ENCODE data around the gene CCDC71L. TPM values are rescaled to one million over a fixed set of nuclear protein-coding genes. Genes with fewer than 3 reads are reported as not detected.

CCDC71L gene
- total and polyA plus RNA-seq, 2 of the 13 experiments (the other 11 are each of a cell fraction or from before 2014, with no cell fraction given): 0.02 TPM; not detected in 1

DNA sequence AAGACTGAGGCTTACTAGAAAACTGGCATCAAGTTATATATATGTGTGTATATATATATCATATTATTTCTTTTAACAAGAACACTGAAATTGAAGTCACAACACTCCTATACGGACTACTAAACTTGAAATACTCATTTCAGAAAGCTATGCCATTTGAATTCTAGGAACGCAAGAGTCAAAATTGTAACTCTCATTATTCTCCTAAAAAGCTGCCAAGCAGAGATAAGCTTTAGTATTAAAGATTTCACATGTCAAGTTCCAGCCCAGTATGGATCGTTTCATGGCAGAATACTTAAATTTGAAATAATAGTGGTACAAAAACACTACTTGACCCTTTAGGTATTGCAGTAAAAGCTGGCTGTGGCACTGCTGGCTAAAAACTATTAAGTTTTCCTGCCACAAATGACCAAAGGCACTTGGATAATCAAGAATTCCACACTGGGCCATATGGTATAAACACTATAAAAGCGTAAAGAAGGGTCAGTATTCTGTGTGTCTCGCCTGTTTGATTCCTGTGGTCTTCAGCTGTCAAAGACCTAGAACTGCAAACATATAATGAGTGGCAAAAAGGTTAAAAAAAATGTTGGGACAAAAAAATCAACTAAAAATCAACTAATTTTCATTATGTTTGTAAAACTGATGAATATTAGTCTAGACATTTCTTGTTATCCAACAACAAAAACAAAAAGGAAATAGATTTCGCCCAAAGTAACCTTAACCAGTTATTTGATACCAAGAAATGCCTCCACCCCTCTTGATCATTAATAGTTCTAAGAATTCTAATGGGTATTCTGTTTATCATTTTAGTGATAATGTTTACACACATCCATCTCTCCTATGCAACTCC, 2.4 kb downstream of the CCDC71L start:
- ChIA-PET POLR2A (no interaction called here), CTCF (ENCODE audit: low intra/inter-chr PET ratio, low total read pairs) (no interaction called here)
- TF ChIP-seq, protein P1, sequence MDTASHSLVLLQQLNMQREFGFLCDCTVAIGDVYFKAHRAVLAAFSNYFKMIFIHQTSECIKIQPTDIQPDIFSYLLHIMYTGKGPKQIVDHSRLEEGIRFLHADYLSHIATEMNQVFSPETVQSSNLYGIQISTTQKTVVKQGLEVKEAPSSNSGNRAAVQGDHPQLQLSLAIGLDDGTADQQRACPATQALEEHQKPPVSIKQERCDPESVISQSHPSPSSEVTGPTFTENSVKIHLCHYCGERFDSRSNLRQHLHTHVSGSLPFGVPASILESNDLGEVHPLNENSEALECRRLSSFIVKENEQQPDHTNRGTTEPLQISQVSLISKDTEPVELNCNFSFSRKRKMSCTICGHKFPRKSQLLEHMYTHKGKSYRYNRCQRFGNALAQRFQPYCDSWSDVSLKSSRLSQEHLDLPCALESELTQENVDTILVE (CRISPR knock-in tag; IDR thresholded peaks at IDR 0.05): no peak
- TF ChIP-seq HNRNPK (IDR thresholded peaks at IDR 0.05; ENCODE audit: low read depth, low read length, poor library complexity, severe bottlenecking): no peak
- no peak for TF ChIP-seq MBNL3 (CRISPR knock-in tag; conservative IDR thresholded peaks at IDR 0.05)
- TF ChIP-seq HDAC6 (IDR thresholded peaks at IDR 0.05; ENCODE audit: low read depth, low read length): no peak
- no peak for TF ChIP-seq ZNF766 (CRISPR knock-in tag; IDR thresholded peaks at IDR 0.05; ENCODE audit: borderline replicate concordance)
- TF ChIP-seq SOX6 (IDR thresholded peaks at IDR 0.05): no peak
- no peak for TF ChIP-seq SOX6 (CRISPR knock-in tag; IDR thresholded peaks at IDR 0.05)
- TF ChIP-seq ATRX (CRISPR knock-in tag; IDR thresholded peaks at IDR 0.05; ENCODE audit: borderline replicate concordance): no peak
- TF ChIP-seq RFXAP (CRISPR knock-in tag; IDR thresholded peaks at IDR 0.05; ENCODE audit: borderline replicate concordance): no peak
- TF ChIP-seq ZNF205 (CRISPR knock-in tag; IDR thresholded peaks at IDR 0.05): no peak
- no peak for TF ChIP-seq STAT5B (CRISPR knock-in tag; IDR thresholded peaks at IDR 0.05)
- no peak overlapping the region for H3K4me2 ChIP-seq (ENCODE audit: low read depth, low read length)
- H3K9ac ChIP-seq (ENCODE audit: insufficient read depth, low read depth, low read length): no peak overlapping the region
- no peak overlapping the region for H3K27ac ChIP-seq (ENCODE audit: extremely low read length, insufficient read depth, low read length)
- intact Hi-C loops (cut with micrococcal nuclease; ENCODE audit: unreplicated experiment): no loop called here
- H3K4me3 ChIP-seq (replicated peaks in 1 of 3; ENCODE audit: insufficient read depth in 1 of 3, low read depth in 2 of 3, low read length in 3 of 3): no peak overlapping the region
- in situ Hi-C loops (cut with HindIII; ENCODE audit: extremely low pct_ligation_motif_present, low pct_unique_long_range_greater_than_20kb): no loop called here
- ATAC-seq (no peak), FAIRE-seq (no peak), DNase-seq (ENCODE audit: low spot score) (no peak)
- no peaks in the 10 kb centered on the region for H3K79me2 ChIP-seq (ENCODE audit: insufficient read depth, low read length)
- peaks cover 0 to 7% of the 10 kb centered on the region in 2 experiments; a peak in 2 of 5 replicates for H3K27me3 ChIP-seq (ENCODE audit: control insufficient read depth in 1 of 2, insufficient read depth in 2 of 2, low read length in 2 of 2)
- WGBS (ENCODE audit: low lambda C conversion rate): 23% methylated on average over 6 of the region's 6 CpGs
- no peaks in the 10 kb centered on the region for H4K20me1 ChIP-seq (ENCODE audit: insufficient read depth, low read length)
- H3K9me3 ChIP-seq (ENCODE audit: low read length): no peaks in the 10 kb centered on the region
- H3K4me1 ChIP-seq (ENCODE audit: insufficient read depth, low read length): no peaks in the 10 kb centered on the region
- H2AFZ ChIP-seq (ENCODE audit: low read length): no peak overlapping the region
- BruUV-seq (replicated peaks): no TSS peak
- H3K36me3 ChIP-seq (replicated peaks in 1 of 2; ENCODE audit: control insufficient read depth in 1 of 2, insufficient read depth in 2 of 2, low read length in 2 of 2): no peaks in the 10 kb centered on the region

All from HepG2 (cell line).